Hepatocyte (in vitro differentiated cells): ENCODE results near the gene DHRS3.

Experiments
- CTCF ChIP-seq: fragments of 200-600 bp; sonication (generic); IDR thresholded peaks from 2 replicates; pipeline ENCODE4 v1.5.1; 2016; ENCODE audit warnings: antibody characterized with exemption, mild to moderate bottlenecking; ENCODE audit not compliant: poor library complexity
- EZH2phosphoT487 ChIP-seq: fragments of 200-600 bp; sonication (generic); IDR thresholded peaks from one replicate; pipeline ENCODE4 v1.6.1; 2018; ENCODE audit warnings: antibody characterized with exemption, mild to moderate bottlenecking, low read depth, moderate library complexity; ENCODE audit not compliant: unreplicated experiment, severe bottlenecking

GRCh38 chr1:12539705-12540579, 78.1 kb downstream of the DHRS3 start:
- TF ChIP-seq CTCF (peak; percentile 17), EZH2phosphoT487 (no peak)
